IgD-negative memory B cell (primary cell): ENCODE results near the gene CHCHD6. TPM values are rescaled to one million over a fixed set of nuclear protein-coding genes. Genes with fewer than 3 reads are reported as not detected.

Experiments used
- H3K27ac Mint-ChIP-seq, 3 donors: one replicate each; pipeline ENCODE4 v1.8.0; 2020 to 2022; ENCODE audit warnings: mild to moderate bottlenecking in 3 of 3, mixed read lengths in 3 of 3, moderate library complexity in 1 of 3
- H3K27me3 Mint-ChIP-seq: one replicate; pipeline ENCODE4 v1.8.0; 2021; ENCODE audit warnings: mixed read lengths
- H3K36me3 Mint-ChIP-seq: one replicate; pipeline ENCODE4 v1.8.0; 2020; ENCODE audit warnings: mild to moderate bottlenecking, mixed read lengths
- H3K4me1 Mint-ChIP-seq, 3 donors: one replicate each; pipeline ENCODE4 v1.8.0; 2020 to 2022; ENCODE audit warnings: mixed read lengths in 3 of 3, mild to moderate bottlenecking in 1 of 3
- H3K4me3 Mint-ChIP-seq, 4 donors: one replicate each; pipeline ENCODE4 v1.8.0; 2020 to 2022; ENCODE audit warnings: mild to moderate bottlenecking in 4 of 4, mixed read lengths in 4 of 4, moderate library complexity in 3 of 4
- H3K9me3 Mint-ChIP-seq, 3 donors: one replicate each; pipeline ENCODE4 v1.8.0; 2020 to 2021; ENCODE audit warnings: mixed read lengths in 3 of 3, mild to moderate bottlenecking in 1 of 3
- polyA plus RNA-seq: library from polyadenylated mRNA; unstranded; fragments of 300-500 nt; fragmentation: Illumina TruSeq; gene quantifications from one replicate; pipeline ENCODE4 v1.2.3, GENCODE V29; 2021

The CHCHD6 gene
- polyA plus RNA-seq, 1 donor from 2014 or later, result 16.6 TPM

DNA sequence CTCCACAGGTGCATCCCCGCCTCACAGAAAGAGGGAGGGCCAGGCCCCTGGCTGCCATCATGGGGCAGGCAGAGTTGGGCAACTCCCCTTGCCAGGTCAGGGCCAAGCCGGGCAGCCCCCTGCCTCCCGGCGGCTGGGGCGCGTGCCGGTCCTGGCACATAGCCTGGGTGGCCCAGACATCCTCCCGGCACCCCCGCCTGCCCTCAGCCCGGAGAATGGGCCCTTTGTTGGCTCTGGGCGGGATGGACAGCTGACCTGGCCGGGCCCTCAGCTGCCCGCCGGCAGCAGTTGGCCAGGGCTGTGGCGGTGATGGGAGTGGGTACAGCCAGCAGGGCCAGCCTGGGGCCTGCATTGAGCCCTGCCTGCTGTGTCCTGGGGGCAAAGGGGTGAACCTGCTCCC, 295.3 kb downstream of the CHCHD6 start:
- no peak overlapping the region for H3K27ac Mint-ChIP-seq
- peaks cover 0 to 3% (median 2%) of the 10 kb centered on the region in 3 donors for H3K4me1 Mint-ChIP-seq
- no peaks in the 10 kb centered on the region for H3K9me3 Mint-ChIP-seq
- no peaks in the 10 kb centered on the region for H3K36me3 Mint-ChIP-seq
- peaks cover 4% of the 10 kb centered on the region for H3K27me3 Mint-ChIP-seq
- no peak overlapping the region for H3K4me3 Mint-ChIP-seq

- Mint-ChIP-seq H3K27ac (no peak overlapping the region), H3K4me1 (peaks cover 0 to 2% (median 2%) of the 10 kb centered on the region in 3 donors), H3K4me3 (no peak overlapping the region), H3K27me3 (peaks cover 4% of the 10 kb centered on the region), H3K36me3 (no peaks in the 10 kb centered on the region), H3K9me3 (no peaks in the 10 kb centered on the region)
Measured at GRCh38 chr3:127000119-127000518, 296.1 kb downstream of the CHCHD6 start.

DNA sequence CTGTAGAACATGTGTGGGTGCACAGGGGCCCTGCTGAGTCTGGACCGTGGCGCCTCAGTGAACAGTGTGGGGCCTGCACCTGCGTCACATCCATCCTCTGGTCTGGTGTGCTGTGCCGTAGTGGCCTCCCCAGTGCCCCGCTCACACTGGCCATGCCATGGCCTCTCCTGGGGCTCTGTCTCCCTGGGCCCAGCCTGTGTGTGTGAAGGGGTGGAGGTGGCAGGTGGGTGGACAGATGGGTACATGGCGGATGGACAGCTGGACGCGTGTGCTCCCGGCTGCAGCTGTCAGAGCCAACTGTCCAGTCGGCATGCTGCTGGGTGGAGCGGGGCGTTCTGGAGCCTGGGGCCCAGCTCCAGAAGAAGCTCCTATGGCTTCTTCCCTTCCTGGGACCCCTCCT, 296.7 kb downstream of the CHCHD6 start:
- H3K4me1 Mint-ChIP-seq, result peaks cover 0 to 2% (median 0%) of the 10 kb centered on the region in 3 donors
- peaks cover 4% of the 10 kb centered on the region for H3K27me3 Mint-ChIP-seq
- H3K4me3 Mint-ChIP-seq, result no peak overlapping the region
- H3K36me3 Mint-ChIP-seq, result no peaks in the 10 kb centered on the region
- no peak overlapping the region for H3K27ac Mint-ChIP-seq
- H3K9me3 Mint-ChIP-seq, result no peaks in the 10 kb centered on the region

DNA sequence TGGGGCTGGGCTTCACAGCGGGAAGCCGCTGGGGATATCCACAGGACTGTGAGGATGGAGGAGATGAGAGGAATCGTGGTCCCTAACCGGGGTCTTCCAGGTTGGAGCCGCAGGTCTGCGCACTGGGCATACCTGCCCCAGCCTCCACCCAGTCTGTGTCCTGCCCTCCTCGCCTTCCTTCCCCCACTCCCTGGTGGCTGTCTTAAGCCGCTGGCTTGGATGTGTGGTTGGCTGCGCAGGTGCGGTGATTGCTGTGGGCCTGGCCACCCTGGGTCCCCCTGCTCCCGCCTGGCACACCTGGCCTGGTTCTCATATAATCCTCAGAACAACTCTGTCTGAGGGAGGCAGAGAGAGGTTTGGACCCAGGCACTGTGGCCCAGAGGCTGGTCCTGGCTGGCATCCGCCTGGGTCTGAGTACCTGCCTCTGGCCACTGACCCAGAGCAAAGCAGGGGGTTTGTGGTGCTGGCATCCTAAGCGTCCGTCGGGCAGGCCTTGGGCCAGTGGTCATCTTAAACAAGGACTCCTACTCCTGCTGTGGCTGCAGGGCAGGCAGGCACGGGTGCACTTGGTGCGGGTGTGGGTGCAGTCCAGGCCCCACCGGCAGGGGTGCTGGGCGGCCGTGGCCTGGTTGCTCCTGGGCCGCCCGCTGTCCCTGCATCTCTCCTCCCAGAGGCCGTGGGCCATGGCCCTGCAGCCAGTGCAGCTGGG, 297.6 kb downstream of the CHCHD6 start:
- Mint-ChIP-seq H3K9me3 (no peaks in the 10 kb centered on the region), H3K4me3 (no peak overlapping the region), H3K27ac (no peak overlapping the region), H3K27me3 (peaks cover 3% of the 10 kb centered on the region), H3K4me1 (peaks cover 0 to 2% (median 0%) of the 10 kb centered on the region in 3 donors), H3K36me3 (peaks cover 1% of the 10 kb centered on the region)

- Mint-ChIP-seq H3K4me3 (no peak overlapping the region), H3K9me3 (no peaks in the 10 kb centered on the region), H3K4me1 (peaks cover 0 to 2% (median 0%) of the 10 kb centered on the region in 3 donors), H3K27ac (no peak overlapping the region), H3K36me3 (peaks cover 1% of the 10 kb centered on the region), H3K27me3 (peaks cover under 1% of the 10 kb centered on the region)
Measured at GRCh38 chr3:127002195-127003174, 298.4 kb downstream of the CHCHD6 start.

GRCh38 chr3:127003175-127003555, 299.1 kb downstream of the CHCHD6 start:
- Mint-ChIP-seq H3K27ac (no peak overlapping the region), H3K4me3 (no peak overlapping the region)

GRCh38 chr3:127003601-127004280, 299.7 kb downstream of the CHCHD6 start:
- Mint-ChIP-seq H3K27ac (no peak overlapping the region), H3K36me3 (peaks cover 1% of the 10 kb centered on the region), H3K4me3 (no peak overlapping the region), H3K4me1 (no peaks in the 10 kb centered on the region), H3K9me3 (no peaks in the 10 kb centered on the region), H3K27me3 (no peaks in the 10 kb centered on the region)

More at GRCh38 chr3:127003175-127003555, 299.1 kb downstream of the CHCHD6 start:
- no peaks in the 10 kb centered on the region for H3K9me3 Mint-ChIP-seq
- no peaks in the 10 kb centered on the region for H3K27me3 Mint-ChIP-seq
- H3K36me3 Mint-ChIP-seq, result peaks cover 1% of the 10 kb centered on the region
- no peaks in the 10 kb centered on the region for H3K4me1 Mint-ChIP-seq

- no peaks in the 10 kb centered on the region for H3K9me3 Mint-ChIP-seq
- H3K4me3 Mint-ChIP-seq, result no peak overlapping the region
- H3K36me3 Mint-ChIP-seq, result peaks cover 1% of the 10 kb centered on the region
- H3K27ac Mint-ChIP-seq, result no peak overlapping the region
- no peaks in the 10 kb centered on the region for H3K27me3 Mint-ChIP-seq
- no peaks in the 10 kb centered on the region for H3K4me1 Mint-ChIP-seq
Measured at GRCh38 chr3:127004641-127005397, 300.8 kb downstream of the CHCHD6 start.

DNA sequence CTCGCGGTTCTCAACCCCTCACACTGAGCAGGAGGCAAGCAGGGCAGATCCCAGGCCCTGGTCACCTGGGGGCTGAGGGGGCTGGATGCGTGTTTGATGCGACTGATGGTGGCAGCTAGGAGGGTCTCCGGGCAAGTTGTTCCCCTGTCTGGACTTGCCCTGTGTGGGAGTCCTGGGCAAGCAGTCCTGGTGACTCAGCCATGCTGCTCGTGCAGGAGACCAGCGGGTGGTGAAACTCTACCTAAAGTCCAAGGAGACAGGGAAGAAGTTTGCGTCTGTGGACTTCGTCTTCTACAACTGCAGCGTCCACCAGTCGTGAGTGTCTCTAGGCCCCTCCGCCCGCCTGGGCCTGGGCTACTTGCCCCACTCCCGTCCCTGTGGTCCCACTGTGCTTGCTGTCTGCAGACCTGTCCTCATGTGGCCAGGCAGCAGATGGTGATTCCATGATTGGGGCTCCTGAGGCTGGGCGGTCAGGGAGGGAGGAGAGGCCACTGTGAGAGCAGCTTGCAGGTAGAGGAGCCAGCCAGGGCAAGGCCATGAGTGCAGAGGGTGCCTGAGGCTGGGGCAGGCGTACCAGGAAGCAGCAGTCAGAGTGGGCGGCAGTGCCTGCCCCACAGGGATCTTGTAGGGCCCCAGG, 301.9 kb downstream of the CHCHD6 start:
- Mint-ChIP-seq H3K9me3 (no peaks in the 10 kb centered on the region), H3K27me3 (no peaks in the 10 kb centered on the region), H3K27ac (no peak overlapping the region), H3K4me3 (no peak overlapping the region), H3K4me1 (no peaks in the 10 kb centered on the region), H3K36me3 (peaks cover 1% of the 10 kb centered on the region)

- H3K27me3 Mint-ChIP-seq, result no peaks in the 10 kb centered on the region
- no peaks in the 10 kb centered on the region for H3K4me1 Mint-ChIP-seq
- peaks cover 1% of the 10 kb centered on the region for H3K36me3 Mint-ChIP-seq
- H3K27ac Mint-ChIP-seq, result no peak overlapping the region
- no peak overlapping the region for H3K4me3 Mint-ChIP-seq
- H3K9me3 Mint-ChIP-seq, result no peaks in the 10 kb centered on the region
Measured at GRCh38 chr3:127006781-127007436, 302.9 kb downstream of the CHCHD6 start.

- no peaks in the 10 kb centered on the region for H3K27me3 Mint-ChIP-seq
- H3K27ac Mint-ChIP-seq, result peak overlapping the region in 1 of 3 donors; percentile 23
- no peaks in the 10 kb centered on the region for H3K9me3 Mint-ChIP-seq
- H3K4me1 Mint-ChIP-seq, result no peaks in the 10 kb centered on the region
- H3K36me3 Mint-ChIP-seq, result peaks cover 1% of the 10 kb centered on the region
- H3K4me3 Mint-ChIP-seq, result no peak overlapping the region
Measured at GRCh38 chr3:127008236-127008635, 304.2 kb downstream of the CHCHD6 start.

- peaks cover 1% of the 10 kb centered on the region for H3K36me3 Mint-ChIP-seq
- H3K27me3 Mint-ChIP-seq, result no peaks in the 10 kb centered on the region
- H3K9me3 Mint-ChIP-seq, result no peaks in the 10 kb centered on the region
- H3K4me3 Mint-ChIP-seq, result no peak overlapping the region
- H3K27ac Mint-ChIP-seq, result no peak overlapping the region
- no peaks in the 10 kb centered on the region for H3K4me1 Mint-ChIP-seq
Measured at GRCh38 chr3:127009531-127009930, 305.5 kb downstream of the CHCHD6 start.
